GM23248 (cell line): ENCODE results near the gene CCDC71L. TPM values are rescaled to one million over a fixed set of nuclear protein-coding genes. Genes with fewer than 3 reads are reported as not detected.
A peak's percentile ranks its signal among the peaks of the same experiment; 100 is the strongest.

Source experiments
- DNase-seq: peaks from one replicate; pipeline ENCODE4 v3.0.0-alpha.2; 2015
- H2AFZ ChIP-seq: fragments of 200-600 bp; sonication (generic); 2 replicates; pipeline ENCODE4 v1.6.1; 2016; ENCODE audit warnings: antibody characterized with exemption
- H3F3A ChIP-seq: fragments of 200-600 bp; sonication (generic); 2 replicates; pipeline ENCODE4 v1.6.1; 2016; ENCODE audit warnings: mild to moderate bottlenecking, antibody characterized with exemption, mixed run types; ENCODE audit not compliant: insufficient read depth
- H3K27ac ChIP-seq: fragments of 200-600 bp; sonication (generic); 2 replicates; pipeline ENCODE4 v1.5.1; 2016; ENCODE audit warnings: mild to moderate bottlenecking
- H3K27me3 ChIP-seq: fragments of 200-600 bp; sonication (generic); replicated peaks from 2 replicates; pipeline ENCODE4 v1.6.1; 2016; ENCODE audit warnings: mild to moderate bottlenecking; ENCODE audit not compliant: insufficient read depth
- H3K36me3 ChIP-seq: fragments of 200-600 bp; sonication (generic); 2 replicates; pipeline ENCODE4 v1.6.1; 2016; ENCODE audit warnings: low read depth, mild to moderate bottlenecking
- H3K4me1 ChIP-seq: fragments of 200-600 bp; sonication (generic); 2 replicates; pipeline ENCODE4 v1.6.1; 2016; ENCODE audit warnings: mild to moderate bottlenecking; ENCODE audit not compliant: insufficient read depth
- H3K4me2 ChIP-seq: fragments of 200-600 bp; sonication (generic); one replicate; pipeline ENCODE4 v1.6.1; 2016; ENCODE audit warnings: mild to moderate bottlenecking; ENCODE audit not compliant: unreplicated experiment
- H3K4me3 ChIP-seq: fragments of 200-600 bp; sonication (generic); 2 replicates; pipeline ENCODE4 v1.5.1; 2016; ENCODE audit warnings: mild to moderate bottlenecking
- H3K79me2 ChIP-seq: fragments of 200-600 bp; sonication (generic); 2 replicates; pipeline ENCODE4 v1.6.1; 2016; ENCODE audit warnings: mild to moderate bottlenecking; ENCODE audit not compliant: insufficient read depth
- H3K9ac ChIP-seq: fragments of 200-600 bp; sonication (generic); 2 replicates; pipeline ENCODE4 v1.6.1; 2016; ENCODE audit warnings: mild to moderate bottlenecking
- H3K9me2 ChIP-seq: fragments of 200-600 bp; sonication (generic); 2 replicates; pipeline ENCODE4 v1.6.1; 2016; ENCODE audit warnings: mixed run types, mild to moderate bottlenecking, moderate library complexity; ENCODE audit not compliant: insufficient read depth
- H3K9me3 ChIP-seq: fragments of 200-600 bp; sonication (generic); one replicate; pipeline ENCODE4 v1.6.1; 2017; ENCODE audit warnings: low read depth
- H4K20me1 ChIP-seq: fragments of 200-600 bp; sonication (generic); 2 replicates; pipeline ENCODE4 v1.6.0; 2016; ENCODE audit not compliant: insufficient read depth
- EZH2 ChIP-seq: fragments of 200-600 bp; sonication (generic); IDR thresholded peaks from 2 replicates; pipeline ENCODE4 v1.6.1; 2018; ENCODE audit warnings: antibody characterized with exemption, mild to moderate bottlenecking; ENCODE audit not compliant: insufficient read depth, poor library complexity, severe bottlenecking
- EZH2phosphoT487 ChIP-seq: fragments of 200-600 bp; sonication (generic); IDR thresholded peaks from 2 replicates; pipeline ENCODE4 v1.6.1; 2018; ENCODE audit warnings: antibody characterized with exemption, moderate library complexity, mild to moderate bottlenecking, low read depth; ENCODE audit not compliant: insufficient read depth
- WGBS, 2 experiments: methylation state at CpG; one replicate each; pipeline ENCODE4 v1.1.6; 2015 to 2017; ENCODE audit warnings: low lambda C conversion rate in 2 of 2, low coverage in 1 of 2; ENCODE audit errors: missing lambda C conversion rate in 2 of 2; 5-methylcytosine and 5-hydroxymethylcytosine counted together
- in situ Hi-C: fragments of 300-500 bp; cut with MboI; formaldehyde crosslinking; loops from 2 replicates; pipeline ENCODE4 v1.15.0; 2020
- polyA plus RNA-seq: library from polyadenylated mRNA; unstranded; fragments of >200 nt; fragmentation: Nextera tagmentation; extraction: Ambion mirVana; gene quantifications from 2 replicates; pipeline ENCODE4 v1.2.1, GENCODE V29; 2016
- total RNA-seq: library from RNA; depleted of rRNA; stranded (reverse); fragments of >200 nt; shearing (Covaris generic); gene quantifications from 2 replicates; pipeline ENCODE4 v1.2.3, GENCODE V29; 2014

CCDC71L gene
- total and polyA plus RNA-seq, 2 experiments from 2014 or later = 23.1 to 124 TPM

DNA sequence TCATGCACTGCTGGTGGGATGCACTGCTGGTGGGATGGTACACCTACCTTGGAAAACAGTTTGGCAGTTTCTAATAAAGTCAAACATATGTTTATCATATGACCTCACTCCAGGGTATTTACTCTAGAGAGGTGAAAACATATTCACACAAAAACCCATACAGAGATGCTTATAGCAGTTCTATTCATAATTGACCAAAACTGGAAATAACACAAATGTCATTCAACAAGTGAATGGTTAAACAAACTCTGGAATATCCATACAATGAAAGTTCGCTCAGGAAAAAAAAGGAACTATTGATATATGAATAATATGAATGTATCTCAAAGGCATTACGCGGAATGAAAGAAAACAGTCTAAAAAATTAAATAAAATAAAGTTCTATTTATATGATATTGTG is 19.5 kb downstream of the CCDC71L start:
- no peak overlapping the region for H3K4me3 ChIP-seq
- H4K20me1 ChIP-seq = no peaks in the 10 kb centered on the region
- no peaks in the 10 kb centered on the region for H3K79me2 ChIP-seq
- TF ChIP-seq EZH2 (no peak), EZH2phosphoT487 (no peak)
- H3K9me2 ChIP-seq = no peaks in the 10 kb centered on the region
- no peaks in the 10 kb centered on the region for H3F3A ChIP-seq
- 0 out of 2 replicates have a peak, but pooled peaks cover 5% of the 10 kb centered on the region for H3K4me1 ChIP-seq
- H2AFZ ChIP-seq = no peak overlapping the region
- no peak for DNase-seq
- H3K36me3 ChIP-seq = no peaks in the 10 kb centered on the region
- no peak overlapping the region for H3K9ac ChIP-seq
- H3K4me2 ChIP-seq = no peak overlapping the region
- in situ Hi-C loops = no loop called here
- H3K9me3 ChIP-seq = no peaks in the 10 kb centered on the region
- H3K27ac ChIP-seq = no peak overlapping the region
- H3K27me3 ChIP-seq = no peaks in the 10 kb centered on the region
- WGBS, 2 experiments = 94 to 95% methylated on average over 3 of the region's 3 CpGs

DNA sequence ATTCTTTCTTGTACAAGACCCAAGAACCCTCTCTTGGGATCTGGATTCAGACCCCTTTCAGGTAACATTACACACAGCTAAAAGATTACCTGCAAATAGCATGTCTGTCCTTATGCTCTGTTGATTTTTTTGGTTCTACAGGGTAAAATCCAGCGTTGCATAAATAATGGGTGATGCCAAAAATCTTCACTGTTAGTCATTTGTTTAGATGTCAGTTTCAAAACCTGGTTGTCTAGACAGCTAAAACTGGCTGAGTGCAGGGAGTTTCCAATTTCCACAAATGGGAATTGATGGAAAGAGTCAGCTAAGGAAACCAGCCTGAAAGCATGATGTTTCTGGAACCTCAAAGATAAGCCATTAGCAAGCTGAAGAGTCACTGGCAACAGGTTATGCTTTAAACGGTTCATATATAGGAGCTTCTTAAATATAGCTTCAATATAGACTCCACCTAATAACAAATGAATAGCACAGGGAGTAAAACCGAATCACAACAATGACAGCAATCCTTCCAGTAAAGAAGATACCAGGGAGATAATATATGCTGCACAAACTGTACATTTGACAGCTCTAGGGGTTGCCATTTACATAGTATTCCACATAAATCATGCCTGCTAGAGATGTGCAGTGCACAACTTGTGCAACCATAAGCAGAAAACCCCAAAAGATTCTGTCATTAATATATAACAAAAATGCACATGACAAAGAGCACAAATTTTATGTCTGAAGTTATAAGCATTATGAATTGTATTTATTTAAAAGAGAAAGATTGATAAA is 20.4 kb downstream of the CCDC71L start:
- Histone ChIP-seq H3K36me3 (no peaks in the 10 kb centered on the region), H3K9me3 (no peaks in the 10 kb centered on the region), H4K20me1 (no peaks in the 10 kb centered on the region), H3K27ac (no peak overlapping the region), H3K4me1 (0 out of 2 replicates have a peak, but pooled peaks cover 5% of the 10 kb centered on the region), H3K9me2 (no peaks in the 10 kb centered on the region), H3K79me2 (no peaks in the 10 kb centered on the region), H3K4me3 (no peak overlapping the region), H3F3A (no peaks in the 10 kb centered on the region), H2AFZ (no peak overlapping the region; the same call in 1 of the 2 replicates), H3K4me2 (peak overlapping the region; percentile 52), H3K27me3 (no peaks in the 10 kb centered on the region), H3K9ac (no peak overlapping the region)
- WGBS, 2 experiments = 37 to 42% methylated on average over 3 of the region's 3 CpGs
- in situ Hi-C loops = no loop called here
- DNase-seq = peak; percentile 67
- TF ChIP-seq EZH2 (no peak), EZH2phosphoT487 (no peak)

DNA sequence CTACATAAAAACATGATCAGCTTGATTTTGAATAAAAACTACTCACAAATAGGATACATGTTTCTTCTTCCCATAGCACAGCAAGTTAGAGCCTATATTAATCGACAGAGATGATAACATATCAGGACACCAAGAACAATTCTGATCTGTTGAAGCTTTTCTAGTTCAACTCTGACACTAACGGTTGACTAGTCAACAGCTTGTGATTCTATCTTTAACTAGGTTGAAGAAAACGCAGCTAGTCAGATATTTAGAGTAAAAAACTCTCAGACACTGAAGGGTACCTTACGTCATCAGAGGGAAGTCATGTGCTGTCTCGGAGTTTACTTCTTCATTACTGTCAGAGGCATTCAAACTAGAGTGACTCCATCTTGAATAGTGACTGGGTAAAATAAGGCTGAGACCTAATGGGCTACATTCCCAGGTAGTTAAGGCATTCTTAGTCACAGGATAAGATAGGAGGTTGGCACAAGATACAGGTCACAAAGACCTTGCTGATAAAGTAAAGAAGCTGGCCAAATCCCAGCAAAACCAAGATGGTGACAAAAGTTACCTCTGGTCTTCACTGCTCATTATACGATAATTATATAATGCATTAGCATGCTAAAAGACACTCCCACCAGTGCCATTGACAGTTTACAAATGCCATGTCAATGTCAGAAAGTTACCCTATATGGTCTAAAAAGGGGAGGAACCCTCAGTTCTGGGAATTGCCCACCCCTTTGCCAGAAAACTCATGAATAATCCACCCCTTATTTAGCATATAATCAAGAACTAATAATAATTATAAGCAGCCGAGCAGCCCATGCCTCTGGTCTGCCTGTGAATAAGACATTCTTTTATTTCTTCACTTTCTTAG is 21.3 kb downstream of the CCDC71L start:
- Histone ChIP-seq H3K4me3 (no peak overlapping the region), H3F3A (no peaks in the 10 kb centered on the region), H3K9ac (no peak overlapping the region), H3K27ac (no peak overlapping the region), H2AFZ (no peak overlapping the region), H3K27me3 (no peaks in the 10 kb centered on the region), H4K20me1 (no peaks in the 10 kb centered on the region), H3K4me1 (0 out of 2 replicates have a peak, but pooled peaks cover 5% of the 10 kb centered on the region), H3K4me2 (peak overlapping the region; percentile 52), H3K79me2 (no peaks in the 10 kb centered on the region), H3K9me3 (no peaks in the 10 kb centered on the region), H3K9me2 (no peaks in the 10 kb centered on the region), H3K36me3 (no peaks in the 10 kb centered on the region)
- TF ChIP-seq EZH2phosphoT487 (no peak), EZH2 (no peak)
- 78 to 79% methylated on average over 7 of the region's 7 CpGs for WGBS, 2 experiments
- in situ Hi-C loops = no loop called here
- no peak for DNase-seq

DNA sequence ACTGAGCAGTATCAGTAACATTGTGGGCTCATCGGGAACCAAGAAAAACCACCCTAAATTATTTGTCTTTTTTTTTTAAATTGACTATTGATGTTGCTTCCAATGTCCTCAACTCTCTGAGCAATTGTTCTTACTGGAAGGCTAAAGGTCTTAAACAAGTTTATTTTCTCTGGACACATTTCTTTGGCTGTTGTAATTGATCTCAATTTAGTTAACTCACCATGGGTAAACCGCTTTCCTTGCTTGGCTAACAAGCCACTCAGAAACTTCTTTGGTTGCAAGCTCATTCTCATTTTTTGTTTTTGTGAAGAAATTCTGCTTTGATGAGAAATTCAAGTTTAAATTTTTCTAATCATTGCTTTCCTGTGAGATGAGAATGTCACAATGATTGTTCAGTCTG is 25.5 kb downstream of the CCDC71L start:
- Histone ChIP-seq H2AFZ (no peak overlapping the region), H3K9me2 (no peaks in the 10 kb centered on the region), H3K36me3 (no peaks in the 10 kb centered on the region), H3K9ac (no peak overlapping the region), H4K20me1 (no peaks in the 10 kb centered on the region), H3K9me3 (no peaks in the 10 kb centered on the region), H3K4me1 (no peaks in the 10 kb centered on the region), H3K27ac (no peak overlapping the region), H3K79me2 (no peaks in the 10 kb centered on the region), H3F3A (no peaks in the 10 kb centered on the region), H3K27me3 (no peaks in the 10 kb centered on the region), H3K4me2 (no peak overlapping the region), H3K4me3 (no peak overlapping the region)
- 40 to 51% methylated on average over 2 of the region's 2 CpGs for WGBS, 2 experiments
- no peak for DNase-seq
- in situ Hi-C loops = no loop called here
- TF ChIP-seq EZH2 = no peak
- TF ChIP-seq EZH2phosphoT487 = no peak
